Vagina (tissue), 2 donors: ENCODE measurements around the gene CCDC85C.

Experiments used
- CTCF ChIP-seq, 3 experiments: fragments of 450-650 bp in 2 of 3; fragments of 200-600 bp in 1 of 3; sonication (generic) in 1 of 3; IDR thresholded peaks; one replicate each; pipeline ENCODE4 v1.5.1; 2017 to 2019; ENCODE audit warnings: antibody characterized with exemption in 3 of 3, mild to moderate bottlenecking in 2 of 3, moderate library complexity in 2 of 3
- POLR2A ChIP-seq, 2 donors: fragments of 450-650 bp; IDR thresholded peaks; one replicate each; pipeline ENCODE4 v1.6.1; 2017; ENCODE audit warnings: antibody characterized with exemption in 2 of 2, mild to moderate bottlenecking in 2 of 2, moderate library complexity in 2 of 2

GRCh38 chr14:99649643-99650042 lies 45.6 kb upstream of the CCDC85C start:
- TF ChIP-seq CTCF (IDR thresholded peaks at IDR 0.05) (no peak), POLR2A (IDR thresholded peaks at IDR 0.05) (no peak)
